ENCODE data around the gene KNL1.
A peak's percentile ranks its signal among the peaks of the same experiment; 100 is the strongest.
"Not testable (repeated sequence)": the region's sequence is repeated elsewhere in the genome, so short reads cannot be mapped to it uniquely, and the experiment has no call there.

Gene KNL1

DNA sequence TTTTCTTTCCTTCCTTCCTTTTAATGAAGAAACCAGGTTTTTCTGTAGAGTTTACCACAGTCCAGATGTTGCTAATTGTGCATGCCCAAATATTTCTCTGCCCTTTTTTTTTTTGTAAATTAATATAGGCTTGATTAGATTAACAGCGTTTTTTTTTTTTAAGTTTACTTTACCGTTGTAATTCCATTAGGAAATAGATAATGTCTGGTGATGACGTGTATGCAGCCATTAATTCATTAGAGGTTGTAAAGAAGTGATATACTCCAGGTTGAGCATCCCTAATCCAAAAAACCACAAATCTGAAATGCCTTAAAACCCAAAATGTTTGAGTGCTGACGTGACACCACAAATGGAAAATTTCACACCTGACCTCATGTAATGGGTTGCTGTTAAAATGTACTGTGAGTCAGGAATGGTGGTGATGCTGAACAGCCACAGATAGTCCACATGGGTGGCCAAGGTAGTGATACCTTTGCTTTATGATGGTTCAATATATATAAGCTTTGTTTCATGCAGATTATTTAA, 43.2 kb downstream of the KNL1 start:
- H3K4me3 ChIP-seq: no peak overlapping the region

GRCh38 chr15:40639677-40640076, 45.6 kb downstream of the KNL1 start:
- Histone ChIP-seq H3K27ac (no peak overlapping the region), H3K4me3 (no peak overlapping the region)

More for the DNA sequence above, 43.2 kb downstream of the KNL1 start:
- no peak overlapping the region for H3K27ac ChIP-seq

- H3K4me3 ChIP-seq: no peak overlapping the region
Measured at GRCh38 chr15:40647523-40647922, 53.5 kb downstream of the KNL1 start.

GRCh38 chr15:40650479-40650878, 56.4 kb downstream of the KNL1 start:
- Histone ChIP-seq H3K4me3 (no peak overlapping the region), H3K27ac (no peak overlapping the region)

More at GRCh38 chr15:40647523-40647922, 53.5 kb downstream of the KNL1 start:
- no peak overlapping the region for H3K27ac ChIP-seq

- no peak overlapping the region for H3K27ac ChIP-seq
Measured at GRCh38 chr15:40660686-40661085, 66.6 kb downstream of the KNL1 start.

GRCh38 chr15:40664909-40665308, 70.9 kb downstream of the KNL1 start:
- Histone ChIP-seq H3K27ac (no peak overlapping the region), H3K4me3 (no peak overlapping the region)

More at GRCh38 chr15:40660686-40661085, 66.6 kb downstream of the KNL1 start:
- no peak overlapping the region for H3K4me3 ChIP-seq

GRCh38 chr15:40676290-40676689, 82.2 kb downstream of the KNL1 start:
- not testable (repeated sequence) for H3K4me3 ChIP-seq, H3K27ac ChIP-seq

DNA sequence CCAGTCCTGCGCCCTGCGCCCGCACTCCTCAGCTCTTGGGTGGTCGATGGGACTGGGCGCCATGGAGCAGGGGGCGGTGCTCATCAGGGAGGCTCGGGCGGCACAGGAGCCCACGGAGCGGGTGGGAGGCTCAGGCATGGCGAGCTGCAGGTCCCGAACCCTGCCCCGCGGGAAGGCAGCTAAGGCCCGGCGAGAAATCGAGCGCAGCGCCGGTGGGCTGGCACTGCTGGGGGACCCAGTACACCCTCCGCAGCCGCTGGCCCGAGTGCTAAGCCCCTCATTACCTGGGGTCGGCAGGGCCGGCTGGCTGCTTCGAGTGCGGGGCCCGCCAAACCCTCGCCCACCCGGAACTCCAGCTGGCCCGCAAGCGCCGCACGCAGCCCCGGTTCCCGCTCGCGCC, 82.9 kb downstream of the KNL1 start:
- not testable (repeated sequence) for H3K4me3 ChIP-seq, H3K27ac ChIP-seq

GRCh38 chr15:40680151-40680550, 86.1 kb downstream of the KNL1 start:
- Histone ChIP-seq H3K4me3 (no peak overlapping the region), H3K27ac (no peak overlapping the region)

DNA sequence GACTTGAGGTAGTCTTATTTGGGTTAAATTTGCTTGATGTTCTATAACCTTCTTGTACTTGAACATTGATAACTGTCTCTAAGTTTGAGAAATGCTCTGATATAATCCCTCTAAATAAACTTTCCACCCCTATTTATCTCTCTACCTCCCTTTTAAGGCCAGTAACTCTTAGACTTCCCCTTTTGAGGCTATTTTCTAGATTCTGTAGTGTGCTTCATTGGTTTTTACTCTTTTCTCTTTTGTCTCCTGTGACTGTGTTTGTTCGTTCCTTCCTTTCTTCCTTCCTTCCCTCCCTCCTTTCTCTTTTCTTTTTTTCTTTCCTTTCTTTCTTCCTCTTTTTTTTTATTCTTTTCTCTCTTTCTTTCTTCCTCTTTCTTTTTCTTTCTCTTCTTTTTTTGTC, 86.9 kb downstream of the KNL1 start:
- H3K4me3 ChIP-seq, H3K27ac ChIP-seq: not testable (repeated sequence)

DNA sequence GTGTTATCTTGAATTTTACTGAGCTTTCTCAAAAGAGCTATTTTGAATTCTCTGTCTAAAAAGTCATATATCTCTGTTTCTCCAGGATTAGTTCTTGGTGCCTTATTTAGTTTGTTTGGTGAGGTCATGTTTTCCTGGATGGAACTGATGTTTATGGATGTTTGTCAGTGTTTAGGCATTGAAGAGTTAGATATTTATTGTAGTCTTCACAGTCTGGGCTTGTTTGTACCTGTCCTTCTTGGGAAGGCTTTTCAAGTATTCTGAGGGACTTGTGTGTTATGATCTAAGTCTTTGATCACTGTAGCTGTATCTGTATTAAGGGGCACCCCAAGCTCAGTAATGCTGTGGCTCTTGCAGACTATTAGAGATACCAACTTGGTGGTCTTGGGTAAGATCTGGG, 90.3 kb downstream of the KNL1 start:
- H3K27ac ChIP-seq: no peak overlapping the region
- H3K4me3 ChIP-seq: no peak overlapping the region

DNA sequence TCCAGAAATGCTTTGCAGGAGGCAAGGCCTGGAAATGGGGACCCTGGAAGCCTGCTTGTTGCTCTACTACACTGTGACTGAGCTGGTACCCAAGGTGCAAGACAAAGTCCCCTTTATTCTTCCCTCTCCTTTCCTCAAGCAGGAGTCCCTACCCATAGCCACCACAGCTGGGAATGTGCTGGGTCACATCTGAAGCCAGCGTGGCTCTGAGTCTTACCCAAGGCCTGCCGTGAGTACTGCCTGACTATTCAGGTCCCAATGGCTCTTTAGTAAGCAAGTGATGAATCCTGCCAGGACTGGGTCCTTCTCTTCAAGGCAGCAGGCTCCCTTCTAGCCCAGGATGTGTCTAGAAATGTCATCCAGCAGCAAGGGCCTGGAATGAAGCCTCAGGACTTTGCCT, 91.3 kb downstream of the KNL1 start:
- no peak overlapping the region for H3K27ac ChIP-seq

GRCh38 chr15:40688932-40689799, 95.1 kb downstream of the KNL1 start:
- no peak overlapping the region for H3K4me3 ChIP-seq
- no peak overlapping the region for H3K27ac ChIP-seq

More for the DNA sequence above, 91.3 kb downstream of the KNL1 start:
- H3K4me3 ChIP-seq: no peak overlapping the region

DNA sequence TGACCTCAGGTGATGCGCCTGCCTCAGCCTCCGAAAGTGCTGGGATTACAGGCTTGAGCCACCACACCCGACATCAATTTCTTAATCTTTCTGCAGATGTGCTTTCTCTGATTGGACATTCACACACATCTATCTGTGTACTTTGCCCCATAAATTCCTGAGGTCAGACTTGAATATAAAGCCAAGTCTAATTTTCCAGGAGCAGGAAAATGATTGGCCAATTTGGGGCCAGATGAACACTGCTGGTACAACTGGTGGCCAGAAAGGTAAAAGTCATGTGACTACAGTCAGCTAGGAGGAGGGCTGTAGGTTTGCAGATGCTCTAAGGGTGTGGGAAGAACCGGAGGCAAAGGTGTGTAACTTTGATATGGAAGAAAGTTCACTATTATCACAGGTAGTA, 97.7 kb downstream of the KNL1 start:
- Histone ChIP-seq H3K27ac (no peak overlapping the region), H3K4me3 (no peak overlapping the region)

DNA sequence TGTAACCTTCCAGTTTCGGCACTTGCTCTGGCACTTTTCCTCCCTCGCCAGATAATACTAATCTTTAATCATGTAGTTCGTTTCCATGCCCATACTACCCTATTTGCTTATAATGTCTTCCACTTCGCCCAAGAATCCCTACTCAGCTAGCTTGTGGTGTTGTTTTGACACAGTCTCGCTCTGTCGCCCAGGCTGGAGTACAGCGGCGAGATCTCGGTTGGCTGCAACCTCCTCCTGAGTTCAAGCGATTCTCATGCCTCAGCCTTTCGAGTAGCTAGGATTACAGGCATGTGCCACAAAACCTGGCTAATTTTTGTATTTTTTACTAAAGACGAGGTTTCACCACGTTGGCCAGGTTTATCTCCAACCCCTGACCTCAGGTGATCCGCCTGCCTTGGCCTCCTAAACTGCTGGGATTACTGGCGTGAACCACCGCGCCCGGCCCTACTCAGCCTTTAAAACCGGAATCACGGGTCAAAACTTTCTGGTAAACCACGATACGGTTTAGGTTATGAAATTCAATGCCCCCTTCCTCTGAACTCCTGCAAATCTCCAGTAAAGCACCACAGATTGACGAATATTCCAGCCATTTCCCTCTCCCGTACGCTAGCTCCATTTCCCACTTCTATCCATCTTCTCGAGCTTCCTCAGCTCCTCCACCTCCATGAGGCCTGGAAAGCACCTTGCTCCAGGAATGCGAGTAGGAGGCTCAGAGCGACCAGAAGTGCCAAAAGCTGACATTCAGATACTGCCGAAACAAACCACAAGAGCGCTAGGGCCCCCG, 100.0 kb downstream of the KNL1 start:
- Histone ChIP-seq H3K27ac (peak overlapping the region; percentile 74 to 99 (median 98)), H3K4me3 (peak overlapping the region; percentile 69 to 97 (median 86))

DNA sequence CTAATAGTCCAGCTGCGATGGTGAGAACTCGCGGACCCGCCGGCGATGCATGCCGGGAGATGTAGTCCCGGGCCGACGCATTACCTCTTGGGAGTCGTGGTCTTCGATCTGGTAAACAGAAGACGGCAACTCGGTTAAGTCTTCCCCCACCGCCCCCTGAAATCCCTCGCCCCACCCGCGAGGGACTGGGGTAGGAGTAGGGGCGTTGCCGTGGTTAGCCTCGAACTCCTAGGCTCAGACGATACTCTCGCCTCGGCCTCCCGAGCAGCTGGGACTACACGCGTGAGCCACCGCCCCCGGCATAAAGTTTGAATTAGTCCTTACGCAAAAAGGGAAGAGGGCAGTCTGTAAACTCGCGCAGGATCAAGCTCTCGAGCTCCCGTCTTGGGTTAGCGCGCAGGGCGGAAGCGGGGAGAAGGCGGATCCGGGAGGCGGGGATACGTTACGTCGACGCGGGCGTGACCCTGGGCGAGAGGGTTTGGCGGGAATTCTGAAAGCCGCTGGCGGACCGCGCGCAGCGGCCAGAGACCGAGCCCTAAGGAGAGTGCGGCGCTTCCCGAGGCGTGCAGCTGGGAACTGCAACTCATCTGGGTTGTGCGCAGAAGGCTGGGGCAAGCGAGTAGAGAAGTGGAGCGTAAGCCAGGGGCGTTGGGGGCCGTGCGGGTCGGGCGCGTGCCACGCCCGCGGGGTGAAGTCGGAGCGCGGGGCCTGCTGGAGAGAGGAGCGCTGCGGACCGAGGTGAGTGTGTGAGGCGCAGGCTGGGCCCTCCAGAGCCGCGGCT, 100.8 kb downstream of the KNL1 start, which contains the start of gene RAD51:
Gene RAD51 (plus strand): TSS at position 487 of the 781 bp plus-strand sequence. CDS start 3,585 bp downstream, outside the sequence.
- peak within 1 kb of the TSS; percentile 74 to 99 (median 98) for H3K27ac ChIP-seq

DNA sequence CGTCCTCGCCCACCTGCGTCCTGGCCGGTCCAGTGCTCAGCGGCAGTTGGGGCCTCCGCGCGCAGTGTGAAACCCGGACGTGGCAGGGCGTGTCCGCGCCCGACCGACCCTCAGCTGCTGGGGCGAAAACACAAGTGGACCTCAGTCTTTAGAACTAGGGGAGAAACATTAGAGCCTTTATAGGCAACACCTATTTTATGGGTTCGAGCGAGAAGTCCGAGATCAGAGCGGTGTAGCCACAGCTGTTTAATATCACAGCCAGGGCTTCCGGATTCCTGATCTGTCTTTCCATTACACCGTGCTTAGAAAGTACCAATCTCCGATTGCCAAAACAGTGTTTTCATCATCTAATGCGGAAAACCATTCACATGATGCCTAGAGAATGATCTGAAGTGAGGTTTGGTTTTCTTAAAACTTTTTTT, 101.4 kb downstream of the KNL1 start:
- H3K4me3 ChIP-seq: peak overlapping the region; percentile 69 to 97 (median 86)
- peak overlapping the region in 17 of 21 experiments; percentile 91 to 99 (median 98) for H3K27ac ChIP-seq

More for the DNA sequence above, 100.8 kb downstream of the KNL1 start, which contains the start of gene RAD51:
- H3K4me3 ChIP-seq: peak within 1 kb of the TSS; percentile 69 to 97 (median 86)

DNA sequence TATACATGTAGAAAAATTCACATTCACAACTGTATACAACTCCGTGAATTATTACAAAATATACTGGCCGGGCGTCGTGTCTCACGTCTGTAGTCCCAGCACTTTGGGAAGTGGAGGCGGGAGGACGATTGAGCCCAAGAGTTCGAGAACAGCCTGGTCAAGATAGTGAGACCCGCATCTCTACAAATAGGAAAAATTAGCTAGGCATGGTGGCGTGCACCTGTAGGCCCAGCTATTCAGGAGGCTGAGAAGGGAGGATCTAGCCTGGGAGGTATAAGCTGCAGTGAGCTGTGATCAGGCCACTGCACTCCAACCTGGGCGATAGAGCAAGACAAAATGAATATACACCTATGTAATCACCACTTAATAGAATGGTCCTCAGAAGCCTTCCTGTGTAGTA, 102.2 kb downstream of the KNL1 start:
- Histone ChIP-seq H3K27ac (peak overlapping the region in 1 of 21 experiments; percentile 98), H3K4me3 (peak overlapping the region in 1 of 7 experiments; percentile 69)

GRCh38 chr15:40697916-40698315, 103.9 kb downstream of the KNL1 start:
- Histone ChIP-seq H3K27ac (no peak overlapping the region), H3K4me3 (no peak overlapping the region)

Data from skin epidermis (tissue), 12 donors.